ENCODE data around the gene PRXL2C. TPM values are rescaled to one million over a fixed set of nuclear protein-coding genes. Genes with fewer than 3 reads are reported as not detected.
A peak's percentile ranks its signal among the peaks of the same experiment; 100 is the strongest.

The PRXL2C gene
- polyA plus RNA-seq, 1 of the 3 experiments (the other 2 are of a cell fraction): 8.4 TPM

GRCh38 chr9:96688187-96688586 is 33.1 kb upstream of the PRXL2C start:
- Histone ChIP-seq H3K27me3 (ENCODE audit: insufficient read depth) (no peaks in the 10 kb centered on the region), H3K9me2 (no peaks in the 10 kb centered on the region), H4K20me1 (ENCODE audit: insufficient read depth) (no peaks in the 10 kb centered on the region), H3K4me3 (ENCODE audit: low read depth in 2 of 2, low read length in 1 of 2) (no peak overlapping the region), H3K36me3 (replicated peaks in 1 of 2; ENCODE audit: control insufficient read depth in 1 of 2, insufficient read depth in 2 of 2, low read length in 1 of 2) (no peaks in the 10 kb centered on the region), H3K4me2 (no peak overlapping the region), H3K79me2 (ENCODE audit: insufficient read depth) (no peaks in the 10 kb centered on the region), H3K4me1 (ENCODE audit: control insufficient read depth in 1 of 2, insufficient read depth in 2 of 2, low read depth in 1 of 2, low read length in 1 of 2) (no peaks in the 10 kb centered on the region), H2AFZ (ENCODE audit: low read depth) (no peak overlapping the region), H3F3A (replicated peaks; ENCODE audit: insufficient read depth) (no peaks in the 10 kb centered on the region), H3K27ac (ENCODE audit: low read depth in 2 of 2, low read length in 1 of 2) (no peak overlapping the region), H3K9me3 (no peaks in the 10 kb centered on the region), H3K9ac (no peak overlapping the region)
- CTCF ChIA-PET: no interaction called here
- 85% methylated on average over 5 of the region's 5 CpGs for WGBS (ENCODE audit: low lambda C conversion rate)
- TF ChIP-seq FOXM1 (IDR thresholded peaks at IDR 0.05; ENCODE audit: low read depth) (no peak), RFX5 (IDR thresholded peaks at IDR 0.05; ENCODE audit: low read length) (no peak), RCOR1 (IDR thresholded peaks at IDR 0.05; ENCODE audit: low read length) (no peak), USF2 (IDR thresholded peaks at IDR 0.05; ENCODE audit: borderline replicate concordance, low read depth, low read length) (no peak), REST (IDR thresholded peaks at IDR 0.05; ENCODE audit: low read depth, low read length) (no peak), EZH2phosphoT487 (IDR thresholded peaks at IDR 0.05; ENCODE audit: borderline replicate concordance, low read depth) (no peak), RXRA (IDR thresholded peaks at IDR 0.05; ENCODE audit: borderline replicate concordance, low read depth) (no peak)
- no peak for DNase-seq
- POLR2A ChIA-PET: no interaction called here

DNA sequence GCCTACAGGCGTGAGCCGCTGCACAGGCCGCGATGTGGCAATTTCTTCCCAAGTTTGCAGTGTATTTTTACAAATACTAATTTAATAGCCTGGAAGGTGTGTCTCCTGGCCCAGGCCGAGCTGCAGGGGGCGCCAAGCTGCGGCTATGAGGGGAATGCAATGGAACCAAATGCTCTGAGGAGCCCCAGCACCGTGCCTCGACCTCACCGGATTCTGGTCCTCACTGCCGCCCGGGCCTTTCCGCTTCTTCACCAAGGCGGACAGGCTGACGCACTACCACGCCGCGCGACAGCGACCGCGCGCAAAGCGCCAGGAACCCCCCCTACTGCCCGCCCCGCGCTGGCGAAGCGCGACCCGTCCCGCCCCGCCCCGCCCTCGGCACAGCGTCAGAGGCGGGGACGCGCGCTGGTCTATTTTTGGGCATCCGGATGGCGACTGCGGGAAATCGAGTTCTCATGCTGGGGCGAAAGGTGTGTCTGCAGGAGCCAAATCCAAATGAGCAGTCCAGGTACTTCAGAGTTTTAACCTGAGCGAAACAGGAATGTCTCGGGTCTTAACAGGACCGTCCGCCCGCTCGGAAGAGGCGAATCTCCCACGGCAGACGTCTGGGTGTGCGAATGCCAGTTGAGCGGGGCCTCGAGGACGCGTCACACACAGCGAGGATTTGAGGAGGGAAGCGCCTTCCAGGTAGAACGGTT is 31.7 kb upstream of the PRXL2C start:
- Histone ChIP-seq H3K4me1 (ENCODE audit: control insufficient read depth in 1 of 2, insufficient read depth in 2 of 2, low read depth in 1 of 2, low read length in 1 of 2) (no peaks in the 10 kb centered on the region), H3K9me2 (no peaks in the 10 kb centered on the region), H3K79me2 (ENCODE audit: insufficient read depth) (no peaks in the 10 kb centered on the region), H2AFZ (ENCODE audit: low read depth) (peak overlapping the region; percentile 81), H3K27ac (ENCODE audit: low read depth in 2 of 2, low read length in 1 of 2) (peak overlapping the region in 1 of 2 experiments; percentile 14; a peak in 1 of 4 replicates), H3K27me3 (ENCODE audit: insufficient read depth) (no peaks in the 10 kb centered on the region), H3K4me3 (ENCODE audit: low read depth in 2 of 2, low read length in 1 of 2) (peak overlapping the region; percentile 44 to 58), H3K9ac (no peak overlapping the region), H4K20me1 (ENCODE audit: insufficient read depth) (no peaks in the 10 kb centered on the region), H3K4me2 (peak overlapping the region; percentile 36), H3K9me3 (no peaks in the 10 kb centered on the region), H3F3A (replicated peaks; ENCODE audit: insufficient read depth) (no peaks in the 10 kb centered on the region), H3K36me3 (replicated peaks in 1 of 2; ENCODE audit: control insufficient read depth in 1 of 2, insufficient read depth in 2 of 2, low read length in 1 of 2) (no peaks in the 10 kb centered on the region)
- TF ChIP-seq CTCF (IDR thresholded peaks at IDR 0.05): peak; percentile 54
- 0 out of 2 replicates have a peak, but pooled peaks have one; percentile 37 for TF ChIP-seq TAF1 (IDR thresholded peaks at IDR 0.05; ENCODE audit: borderline replicate concordance, low read depth, low read length)
- TF ChIP-seq, protein P1, sequence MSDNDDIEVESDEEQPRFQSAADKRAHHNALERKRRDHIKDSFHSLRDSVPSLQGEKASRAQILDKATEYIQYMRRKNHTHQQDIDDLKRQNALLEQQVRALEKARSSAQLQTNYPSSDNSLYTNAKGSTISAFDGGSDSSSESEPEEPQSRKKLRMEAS (IDR thresholded peaks at IDR 0.05; ENCODE audit: low read depth): peak; percentile 52; the same call in 1 of the 2 replicates
- TF ChIP-seq SIN3A (IDR thresholded peaks at IDR 0.05; ENCODE audit: borderline replicate concordance, low read depth, low read length): no peak
- no peak for TF ChIP-seq YY1 (IDR thresholded peaks at IDR 0.05; ENCODE audit: low read depth)
- TF ChIP-seq RAD21 (IDR thresholded peaks at IDR 0.05; ENCODE audit: low read length): peak; percentile 13; the same call in 1 of the 2 replicates
- CTCF ChIA-PET: interaction anchor here (0.8 to 1.4 kb wide), 3 partner anchors 32 to 360 kb away, joined by 3 to 4 read pairs (median 4); partner anchors contain the start of gene PRXL2C
- POLR2A ChIA-PET: no interaction called here
- DNase-seq: peak; percentile 91
- WGBS (ENCODE audit: low lambda C conversion rate): 11% methylated on average over 29 of the region's 62 CpGs
